HTERT RPE-1 (cell line): ENCODE results near the gene SMIM21.

Experiments
- in situ Hi-C: fragments of 300-500 bp; cut with MboI; formaldehyde crosslinking; loops from 4 replicates; pipeline ENCODE4 v1.14.3; 2020; ENCODE audit warnings: low sequenced_read_pairs

The SMIM21 gene

GRCh38 chr18:75427603-75428002 lies at the start of gene SMIM21:
TSS of gene SMIM21 (minus strand) at chr18:75427703. CDS start at chr18:75427563, 140 bp downstream.
- in situ Hi-C loops = no loop called here

DNA sequence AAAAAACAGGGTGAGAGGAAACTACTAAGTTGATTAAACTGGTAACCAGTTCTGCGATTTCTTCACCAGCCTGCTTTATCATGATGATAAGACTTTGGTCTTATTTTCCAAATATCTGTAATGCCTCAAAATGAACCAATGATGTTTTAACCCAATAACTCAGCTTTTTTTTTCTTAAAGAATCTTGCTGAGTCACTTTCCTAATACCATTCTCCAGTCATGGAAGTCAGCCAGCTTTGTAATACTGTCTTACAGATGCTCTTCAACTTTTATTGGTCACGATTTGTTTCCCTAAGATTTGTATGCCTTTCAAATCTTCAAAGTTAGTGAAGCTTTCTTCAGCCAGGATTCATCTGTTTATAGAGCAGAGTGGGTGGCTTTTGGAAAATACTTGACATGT lies 47.7 kb upstream of the SMIM21 start:
- in situ Hi-C loops = no loop called here

DNA sequence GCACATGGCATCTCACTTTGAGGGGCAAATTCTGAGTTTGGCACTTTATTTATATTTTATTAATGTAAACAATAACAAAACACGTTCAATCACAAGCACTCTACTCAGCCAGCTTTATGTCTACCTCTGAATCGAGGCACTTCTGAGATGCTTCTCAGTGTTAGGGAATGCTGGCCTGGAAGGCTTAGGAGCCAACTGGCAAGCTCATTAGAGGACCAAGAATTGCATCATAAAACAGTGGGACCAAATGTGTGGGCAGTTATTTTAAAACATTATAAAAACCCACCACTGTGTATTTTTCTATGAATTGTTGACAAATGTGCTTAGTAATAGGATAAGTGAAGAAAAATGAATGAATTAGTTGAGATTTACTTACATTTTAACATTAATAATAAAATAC lies 46.8 kb upstream of the SMIM21 start:
- in situ Hi-C loops = no loop called here

GRCh38 chr18:75473316-75473715 lies 45.8 kb upstream of the SMIM21 start:
- in situ Hi-C loops = no loop called here

DNA sequence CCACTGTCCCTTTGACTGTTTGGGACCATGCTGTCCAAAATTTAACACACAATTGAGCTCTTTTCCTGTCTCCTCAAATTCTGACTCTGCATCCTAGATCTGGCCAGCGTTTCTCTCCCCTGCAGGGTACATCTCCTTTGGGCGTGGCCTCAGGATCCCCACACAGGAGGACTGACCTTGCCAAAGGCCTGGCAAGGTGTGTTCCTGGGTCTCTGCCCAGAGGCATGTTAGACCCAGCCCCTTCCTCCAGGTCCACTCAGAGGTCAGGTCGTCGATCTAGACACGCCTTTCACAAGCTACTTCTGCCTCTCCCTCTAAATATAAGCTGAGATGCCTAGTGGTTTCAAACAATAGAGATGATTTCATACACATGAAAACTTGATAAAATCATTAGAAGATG lies 45.4 kb upstream of the SMIM21 start:
- in situ Hi-C loops = no loop called here

DNA sequence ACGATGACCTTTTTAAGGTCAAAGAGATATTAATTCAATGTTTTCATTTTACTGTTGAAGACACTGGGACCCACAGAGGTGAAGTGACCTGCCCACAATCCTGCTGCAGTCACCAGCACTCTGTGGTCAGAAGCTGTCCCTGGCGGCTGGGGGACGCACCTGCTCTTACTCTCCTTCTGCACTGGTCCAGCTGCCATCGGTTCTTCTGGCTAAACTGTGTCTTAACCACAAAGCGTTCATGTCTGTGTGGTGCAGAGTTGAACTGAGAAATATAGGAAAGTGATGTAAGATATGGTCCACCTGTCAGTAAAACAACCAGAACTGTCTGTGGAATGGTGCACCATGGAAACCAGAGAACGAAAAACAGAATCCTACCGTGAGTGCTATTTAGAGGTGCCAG lies 44.9 kb upstream of the SMIM21 start:
- in situ Hi-C loops = no loop called here

GRCh38 chr18:75471850-75472249 lies 44.3 kb upstream of the SMIM21 start:
- in situ Hi-C loops = no loop called here

DNA sequence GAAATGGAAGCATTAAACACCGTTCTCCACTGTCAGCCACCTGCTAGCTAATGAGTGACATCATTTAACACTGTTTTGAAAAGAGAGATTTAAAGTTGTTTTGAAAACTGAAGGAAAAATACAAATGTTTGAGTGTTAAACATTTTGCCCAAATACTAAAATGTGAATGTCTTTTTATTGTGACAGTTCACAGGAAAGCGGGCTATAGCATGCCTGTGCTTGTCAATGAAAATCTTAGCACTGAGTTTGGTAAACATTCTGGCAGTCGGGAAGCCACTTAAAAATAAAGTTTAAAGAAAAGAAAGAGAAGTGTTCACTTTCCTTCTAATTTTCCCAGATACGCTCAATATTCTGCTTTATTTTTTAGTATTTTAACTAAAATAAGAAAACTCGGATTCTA lies 40.3 kb upstream of the SMIM21 start:
- in situ Hi-C loops = no loop called here

DNA sequence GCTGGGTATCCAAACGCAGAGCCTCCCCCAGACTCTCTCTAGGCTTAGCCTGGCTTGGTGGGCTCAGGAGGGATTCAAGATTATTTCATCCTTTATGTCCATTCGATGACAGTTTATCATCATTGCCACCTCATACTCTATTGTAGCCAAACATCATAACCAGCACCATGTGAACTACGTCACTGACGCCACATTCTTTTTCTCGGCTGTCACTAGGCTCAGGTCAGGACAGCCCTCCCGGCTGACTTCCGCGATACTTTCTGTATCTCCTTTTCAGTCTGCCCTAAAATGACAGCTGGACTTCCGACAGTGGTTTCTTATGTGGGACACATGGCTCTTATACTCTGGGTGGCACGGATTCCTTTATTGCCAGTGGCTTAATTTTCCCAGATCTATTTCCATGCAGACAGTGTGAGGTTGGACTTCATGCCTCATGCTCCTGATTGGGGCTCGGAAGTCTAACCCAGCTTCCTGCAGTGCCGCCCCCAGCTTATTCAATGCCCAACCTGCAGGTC lies 39.8 kb upstream of the SMIM21 start:
- in situ Hi-C loops = no loop called here

GRCh38 chr18:75464356-75464755 lies 36.9 kb upstream of the SMIM21 start:
- in situ Hi-C loops = no loop called here

DNA sequence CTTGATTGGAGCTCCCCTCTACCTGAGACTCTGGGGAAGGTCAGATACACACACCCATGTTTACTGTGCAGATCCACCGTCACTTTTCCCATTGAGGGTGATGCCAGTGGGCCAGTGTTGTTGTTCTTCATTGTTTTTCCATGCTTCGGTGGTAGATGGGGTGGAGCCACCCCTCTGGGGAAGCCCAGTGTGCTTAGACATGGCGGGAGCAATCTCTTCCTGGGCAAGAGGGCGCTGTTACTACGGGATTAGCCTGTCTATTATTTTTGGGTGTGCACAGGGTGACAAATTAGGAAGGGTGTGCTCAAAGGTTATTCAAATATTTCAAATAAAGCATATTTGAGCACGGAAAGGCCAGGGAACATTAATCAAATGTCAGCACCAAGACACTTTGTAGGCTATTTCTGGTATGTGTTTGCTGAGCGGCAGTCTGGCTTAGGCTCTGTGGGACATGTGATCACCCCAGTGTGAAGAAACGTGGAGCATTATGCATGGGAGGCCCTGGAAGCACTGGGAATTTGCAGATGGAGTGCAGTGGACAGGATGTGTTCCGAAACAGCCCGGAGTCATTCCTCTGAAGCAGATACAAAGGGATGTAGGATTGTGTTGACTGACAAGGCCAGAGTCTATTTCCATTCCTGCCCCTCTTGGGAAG lies 34.8 kb upstream of the SMIM21 start:
- in situ Hi-C loops = no loop called here

- in situ Hi-C loops = no loop called here
Observed at GRCh38 chr18:75456199-75456631, 28.7 kb upstream of the SMIM21 start.

DNA sequence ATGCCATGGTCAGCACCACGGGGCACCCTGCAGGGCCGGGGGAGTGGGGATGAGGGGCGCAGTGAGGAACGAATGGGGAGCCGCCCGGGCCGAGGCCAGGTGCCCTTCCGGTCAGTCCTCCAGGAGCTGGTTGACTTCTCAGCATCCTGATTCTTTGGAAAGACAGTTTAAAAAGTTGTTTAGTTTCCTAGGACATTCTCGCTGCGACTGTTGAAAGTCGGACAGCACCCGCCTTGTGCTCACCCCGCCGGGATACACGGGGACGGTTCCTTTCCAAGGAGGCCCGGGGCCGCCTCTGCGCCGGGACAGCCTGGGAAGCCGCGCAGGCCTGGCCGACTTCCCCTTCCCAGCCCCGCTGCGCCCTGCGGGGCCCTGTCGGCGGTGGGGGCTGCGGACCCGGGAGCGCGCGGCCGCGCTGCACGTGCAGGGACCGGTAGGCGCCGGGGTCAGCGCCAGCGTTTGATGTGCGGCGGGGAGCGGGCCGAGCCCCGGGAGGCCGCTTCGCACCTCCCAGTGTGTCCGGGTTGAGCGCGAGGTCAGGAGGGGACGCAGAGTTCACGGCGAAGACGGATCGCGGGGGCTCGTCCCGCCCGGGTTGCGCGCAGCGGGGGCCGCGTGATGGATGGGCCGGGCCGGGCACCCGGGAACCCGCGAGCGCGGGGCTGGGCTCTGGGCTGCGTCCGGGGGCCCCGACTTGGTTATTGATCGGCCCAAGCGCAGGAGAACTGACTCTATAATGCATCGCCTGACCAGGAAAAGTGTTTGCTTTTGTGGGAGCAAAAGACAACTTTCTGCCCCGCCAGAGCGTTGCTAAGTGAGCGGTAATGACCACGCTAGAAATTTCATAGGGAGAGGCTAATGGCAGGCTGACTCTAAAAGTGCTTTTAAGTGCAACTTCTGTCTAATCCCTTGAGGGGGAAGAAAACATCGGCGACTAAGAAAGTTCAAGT lies 28.0 kb upstream of the SMIM21 start:
- in situ Hi-C loops = no loop called here

GRCh38 chr18:75454022-75454795 lies 26.7 kb upstream of the SMIM21 start:
- in situ Hi-C loops = no loop called here

DNA sequence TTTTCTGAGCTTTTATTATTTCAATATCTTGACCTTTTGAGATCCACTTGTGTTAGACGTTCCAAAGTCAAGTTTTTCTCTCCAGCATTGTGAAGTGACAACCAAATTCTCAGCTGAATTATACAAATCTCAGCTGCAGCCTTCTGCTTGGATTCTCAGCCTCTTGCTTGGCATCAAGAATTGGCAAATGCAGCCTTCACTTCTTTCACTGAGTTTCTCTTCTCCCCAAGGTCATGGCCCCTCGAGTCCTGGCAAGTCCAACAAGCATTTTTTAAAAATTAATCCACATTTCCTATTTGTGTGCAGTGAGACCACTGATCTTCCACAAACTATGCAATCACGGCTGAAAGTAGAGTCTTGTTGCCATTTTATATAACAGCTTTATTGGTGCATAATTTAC lies 23.4 kb upstream of the SMIM21 start:
- in situ Hi-C loops = no loop called here

- in situ Hi-C loops = no loop called here
Observed at GRCh38 chr18:75441896-75442295, 14.4 kb upstream of the SMIM21 start.

DNA sequence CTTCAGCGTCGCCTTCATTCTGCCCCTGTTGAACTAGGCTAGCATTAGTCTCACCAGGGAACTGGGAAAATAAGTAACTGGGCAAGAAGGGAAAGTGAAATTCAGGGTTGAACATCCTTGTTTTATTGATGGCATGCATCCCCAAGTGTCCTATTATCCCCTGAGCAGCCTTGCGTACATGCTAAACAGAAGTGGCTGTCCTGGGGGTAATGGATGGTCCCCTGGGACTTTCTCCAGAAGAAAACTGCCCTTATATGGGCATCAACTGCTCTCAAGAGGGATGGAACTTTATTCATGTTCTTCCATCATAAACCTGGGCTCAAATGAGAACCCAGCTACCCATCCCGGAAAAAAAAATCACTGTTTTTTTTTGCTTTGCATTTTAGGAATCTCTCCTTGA lies 11.8 kb upstream of the SMIM21 start:
- in situ Hi-C loops = no loop called here

DNA sequence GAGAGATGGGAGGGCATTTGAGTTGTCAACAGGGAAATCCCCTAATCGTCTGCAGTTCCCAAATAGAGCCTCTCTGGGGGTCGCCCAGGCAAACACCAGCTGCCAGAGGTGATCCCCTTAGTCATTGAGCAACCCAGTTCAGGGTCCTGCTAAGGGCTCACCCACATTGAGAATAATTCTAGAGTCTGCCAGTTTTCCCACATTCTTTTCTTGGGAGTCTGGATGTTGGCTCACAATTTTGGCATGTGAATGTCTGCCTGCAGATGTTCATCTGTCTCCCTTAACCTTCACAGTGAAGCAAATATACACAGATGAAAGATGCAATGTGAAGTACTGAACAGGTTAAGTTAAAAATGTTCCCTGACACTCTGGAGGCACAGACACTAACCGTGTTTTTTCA lies 11.4 kb upstream of the SMIM21 start:
- in situ Hi-C loops = no loop called here

DNA sequence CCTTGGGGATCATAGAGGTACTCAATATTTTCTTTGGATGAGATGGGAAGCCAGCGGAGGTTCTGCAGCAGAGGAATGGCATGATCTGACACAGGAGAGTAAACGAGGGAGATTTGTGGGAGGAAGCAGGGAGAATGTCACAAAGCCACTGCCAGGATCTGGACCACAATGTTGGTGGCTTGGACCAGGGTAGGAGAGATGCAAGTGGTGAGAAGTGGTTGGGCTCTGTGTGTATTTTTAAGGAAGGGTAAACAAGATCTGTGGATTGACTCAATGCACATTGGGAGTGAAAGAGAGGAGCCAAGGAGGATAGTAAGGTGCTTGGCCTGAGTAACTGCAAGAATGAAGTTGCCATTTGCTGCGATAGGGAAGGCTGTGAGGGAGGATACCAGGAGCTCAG lies 10.5 kb upstream of the SMIM21 start:
- in situ Hi-C loops = no loop called here

DNA sequence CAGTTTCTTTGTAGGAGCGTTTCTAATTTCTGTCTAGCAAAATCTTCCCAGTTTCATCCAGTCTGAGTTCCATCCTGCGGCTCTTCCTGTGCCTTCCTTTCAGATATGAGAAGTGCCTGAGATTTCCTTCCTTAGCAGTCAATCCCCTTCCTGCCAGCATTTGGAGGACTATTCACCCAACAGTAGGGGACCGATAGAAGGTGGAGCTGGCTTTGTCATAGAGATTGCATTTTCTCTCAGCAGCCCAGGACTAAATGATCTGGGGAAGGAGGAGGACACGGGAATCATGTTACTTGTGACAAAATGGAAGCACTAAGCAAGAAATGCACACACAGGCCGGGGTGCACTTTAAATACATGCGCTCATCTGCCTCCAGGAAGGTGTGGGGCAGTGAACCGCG lies 5.6 kb upstream of the SMIM21 start:
- in situ Hi-C loops = no loop called here

DNA sequence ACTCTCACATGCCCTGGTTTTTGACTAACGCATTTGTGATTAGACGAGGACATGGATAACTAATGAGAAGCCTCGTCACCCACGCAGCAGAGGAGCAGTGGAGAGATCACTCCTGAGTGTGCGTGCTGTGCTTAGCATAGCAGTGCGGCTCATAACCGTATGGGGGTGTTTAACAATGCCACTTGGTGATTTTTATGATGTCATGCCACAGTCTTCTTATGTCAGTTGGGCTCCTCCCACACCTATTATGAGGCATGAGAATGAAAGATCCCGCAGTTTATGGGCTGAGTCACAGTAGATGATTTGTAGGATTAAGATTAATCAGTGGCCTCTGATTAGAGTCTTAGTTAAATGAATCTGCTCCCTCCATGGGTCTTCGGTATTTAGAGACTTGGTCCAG lies 2.5 kb upstream of the SMIM21 start:
- in situ Hi-C loops = no loop called here
